SK-N-SH (cell line): ENCODE results near the gene FRMD1. TPM values are rescaled to one million over a fixed set of nuclear protein-coding genes. Genes with fewer than 3 reads are reported as not detected.

ENCODE experiments used
- CTCF ChIA-PET: fragments of 300-600, 350-600 bp; formaldehyde crosslinking; extraction: SDS; loops from one replicate; lab custom pipeline; 2021; lab: Yijun Ruan, JAX
- POLR2A ChIA-PET: fragments of 350-600 bp; sonication (Branson Sonifier 250); formaldehyde crosslinking; extraction: SDS; loops from one replicate; lab custom pipeline; 2020; ENCODE audit warnings: antibody characterized with exemption, inconsistent platforms; lab: Yijun Ruan, JAX
- DNase-seq: peaks from one replicate; pipeline ENCODE4 v3.0.0; 2012
- H2AFZ ChIP-seq: fragments of 200-600 bp; sonication (generic); 2 replicates; pipeline ENCODE4 v1.8.1; 2016; ENCODE audit warnings: antibody characterized with exemption, mild to moderate bottlenecking, low read depth
- H3F3A ChIP-seq: fragments of 200-600 bp; sonication (generic); replicated peaks from 2 replicates; pipeline ENCODE3; 2016; ENCODE audit warnings: antibody characterized with exemption, mild to moderate bottlenecking; ENCODE audit not compliant: insufficient read depth
- H3K27ac ChIP-seq, 2 experiments: fragments of 200-500 bp in 1 of 2; fragments of 200-600 bp in 1 of 2; sonication (Bioruptor generic) in 1 of 2; sonication (generic), shearing (Covaris generic) in 1 of 2; 2 replicates each; pipeline versions ENCODE4 v1.5.1 to v1.6.1; 2014 to 2016; ENCODE audit warnings: low read depth in 2 of 2, inconsistent platforms in 1 of 2, low read length in 1 of 2, mild to moderate bottlenecking in 1 of 2, mixed read lengths in 1 of 2
- H3K27me3 ChIP-seq: fragments of 200-600 bp; sonication (generic), shearing (Covaris generic); 2 replicates; pipeline ENCODE4 v1.6.1; 2016; ENCODE audit warnings: mixed run types; ENCODE audit not compliant: insufficient read depth
- H3K36me3 ChIP-seq, 2 experiments: fragments of 200-500 bp in 1 of 2; fragments of 200-600 bp in 1 of 2; sonication (Bioruptor generic) in 1 of 2; sonication (generic) in 1 of 2; replicated peaks in 1 of 2; 2 replicates each; pipeline versions ENCODE3 to v1.5.1; 2014 to 2016; ENCODE audit warnings: low read length in 1 of 2, mild to moderate bottlenecking in 1 of 2; ENCODE audit not compliant: insufficient read depth in 2 of 2, control insufficient read depth in 1 of 2
- H3K4me1 ChIP-seq, 2 experiments: fragments of 200-500 bp in 1 of 2; fragments of 200-600 bp in 1 of 2; sonication (Bioruptor generic) in 1 of 2; sonication (generic), shearing (Covaris generic) in 1 of 2; 2 replicates each; pipeline versions ENCODE4 v1.5.1 to v1.6.1; 2014 to 2016; ENCODE audit warnings: low read depth in 1 of 2, low read length in 1 of 2, mixed run types in 1 of 2; ENCODE audit not compliant: insufficient read depth in 2 of 2, control insufficient read depth in 1 of 2
- H3K4me2 ChIP-seq: fragments of 200-600 bp; sonication (generic), shearing (Covaris generic); 2 replicates; pipeline ENCODE4 v1.6.1; 2017; ENCODE audit warnings: mixed run types
- H3K4me3 ChIP-seq, 2 experiments: fragments of 200-500 bp in 1 of 2; fragments of 200-600 bp in 1 of 2; sonication (Bioruptor generic) in 1 of 2; sonication (generic), shearing (Covaris generic) in 1 of 2; 2 replicates each; pipeline versions ENCODE4 v1.5.1 to v1.8.1; 2014 to 2016; ENCODE audit warnings: low read depth in 2 of 2, inconsistent platforms in 1 of 2, low read length in 1 of 2, mild to moderate bottlenecking in 1 of 2, mixed read lengths in 1 of 2, moderate library complexity in 1 of 2
- H3K79me2 ChIP-seq: fragments of 200-600 bp; sonication (generic); 2 replicates; pipeline ENCODE4 v1.8.1; 2017; ENCODE audit warnings: mild to moderate bottlenecking; ENCODE audit not compliant: insufficient read depth
- H3K9ac ChIP-seq: fragments of 200-600 bp; sonication (generic); 2 replicates; pipeline ENCODE4 v1.6.1; 2017; ENCODE audit warnings: mixed run types
- H3K9me2 ChIP-seq: fragments of 200-600 bp; sonication (generic); 2 replicates; pipeline ENCODE4 v1.6.1; 2017; ENCODE audit warnings: mixed run types
- H3K9me3 ChIP-seq: fragments of 200-600 bp; sonication (generic); 2 replicates; pipeline ENCODE4 v1.6.1; 2017; ENCODE audit warnings: mixed run types, mild to moderate bottlenecking, moderate library complexity
- H4K20me1 ChIP-seq: fragments of 200-600 bp; sonication (generic); 2 replicates; pipeline ENCODE4 v1.6.1; 2017; ENCODE audit warnings: mild to moderate bottlenecking, mixed run types; ENCODE audit not compliant: insufficient read depth
- CHD2 ChIP-seq: fragments of 150-350 bp; IDR thresholded peaks from 2 replicates; pipeline ENCODE4 v1.6.1; 2018; ENCODE audit warnings: low read length; ENCODE audit not compliant: partially characterized antibody
- ELF1 ChIP-seq: IDR thresholded peaks from 2 replicates; pipeline ENCODE4 v1.4.0; 2012
- FOSL2 ChIP-seq: IDR thresholded peaks from 2 replicates; pipeline ENCODE4 v1.4.0; 2012; ENCODE audit warnings: low read depth, mild to moderate bottlenecking, moderate library complexity, borderline replicate concordance
- GABPA ChIP-seq: IDR thresholded peaks from 2 replicates; pipeline ENCODE4 v1.4.0; 2012; ENCODE audit warnings: low read depth, mild to moderate bottlenecking
- MEF2A ChIP-seq: IDR thresholded peaks from 2 replicates; pipeline ENCODE4 v1.4.0; 2012; ENCODE audit warnings: low read depth, borderline replicate concordance
- MXI1 ChIP-seq: IDR thresholded peaks from 2 replicates; pipeline ENCODE4 v1.6.1; 2012; ENCODE audit warnings: mild to moderate bottlenecking, low read depth, low read length, improper control_type of control experiment
- NRF1 ChIP-seq: IDR thresholded peaks from 2 replicates; pipeline ENCODE4 v1.6.1; 2012; ENCODE audit warnings: low read depth, mild to moderate bottlenecking, low read length
- POLR2AphosphoS5 ChIP-seq: IDR thresholded peaks from 2 replicates; pipeline ENCODE4 v1.6.1; 2012; ENCODE audit warnings: low read depth, low read length
- RAD21 ChIP-seq: IDR thresholded peaks from 2 replicates; pipeline ENCODE4 v1.6.1; 2012; ENCODE audit warnings: mild to moderate bottlenecking, low read length
- RCOR1 ChIP-seq: fragments of 150-350 bp; IDR thresholded peaks from 2 replicates; pipeline ENCODE4 v1.6.1; 2017; ENCODE audit warnings: antibody characterized with exemption, low read length
- RFX5 ChIP-seq: IDR thresholded peaks from 2 replicates; pipeline ENCODE4 v1.6.1; 2012; ENCODE audit warnings: mild to moderate bottlenecking, improper control_type of control experiment, low read length
- RXRA ChIP-seq: IDR thresholded peaks from 2 replicates; pipeline ENCODE4 v1.4.0; 2012; ENCODE audit warnings: low read depth, mild to moderate bottlenecking, borderline replicate concordance
- SMC3 ChIP-seq: IDR thresholded peaks from 2 replicates; pipeline ENCODE4 v1.6.1; 2012; ENCODE audit warnings: low read depth, low read length, improper control_type of control experiment
- WGBS: methylation state at CpG from one replicate; pipeline ENCODE4 v1.1.6; 2017; ENCODE audit warnings: low lambda C conversion rate; 5-methylcytosine and 5-hydroxymethylcytosine counted together
- polyA plus RNA-seq, 3 experiments: library from polyadenylated mRNA; depleted of rRNA; stranded (reverse); fragments of >200 nt; gene quantifications; 2 replicates each; pipeline ENCODE4 v1.2.3, GENCODE V29; 2012

The FRMD1 gene
- polyA plus RNA-seq, 1 of the 3 experiments (the other 2 are of a cell fraction) = not detected

- Histone ChIP-seq H3K9me2 (no peaks in the 10 kb centered on the region), H3K27ac (no peak overlapping the region), H2AFZ (no peak overlapping the region), H4K20me1 (no peaks in the 10 kb centered on the region), H3K9me3 (no peaks in the 10 kb centered on the region), H3K27me3 (no peaks in the 10 kb centered on the region), H3K79me2 (no peaks in the 10 kb centered on the region), H3K4me3 (no peak overlapping the region), H3K4me2 (no peak overlapping the region), H3K4me1 (peaks cover 0 to 7% of the 10 kb centered on the region in 2 experiments; a peak in 1 of 4 replicates), H3K9ac (no peak overlapping the region), H3F3A (no peaks in the 10 kb centered on the region), H3K36me3 (no peaks in the 10 kb centered on the region)
- WGBS = 69% methylated on average over 18 of the region's 29 CpGs
- DNase-seq = no peak
- POLR2A ChIA-PET = no interaction called here
- TF ChIP-seq GABPA (no peak), RCOR1 (no peak), MXI1 (no peak), POLR2AphosphoS5 (no peak), NRF1 (no peak), FOSL2 (no peak), MEF2A (no peak), RFX5 (no peak), RXRA (no peak), CHD2 (no peak), ELF1 (no peak)
- CTCF ChIA-PET = interaction anchor here (0.6 to 2.5 kb wide), 9 partner anchors 8 to 599 kb away, joined by 3 to 32 read pairs (median 5); partner anchors contain the start of gene FRMD1
These were observed 17.5 kb downstream of the FRMD1 start for GRCh38 chr6:168061269-168062210.

GRCh38 chr6:168060521-168060931 is 18.5 kb downstream of the FRMD1 start:
- no peaks in the 10 kb centered on the region for H4K20me1 ChIP-seq
- no peak overlapping the region for H3K27ac ChIP-seq
- TF ChIP-seq RXRA = no peak
- peak; percentile 77 for TF ChIP-seq RAD21
- TF ChIP-seq SMC3 = peak; percentile 55; the same call in 1 of the 2 replicates
- H3K9me3 ChIP-seq = no peaks in the 10 kb centered on the region
- H2AFZ ChIP-seq = no peak overlapping the region
- DNase-seq = peak; percentile 87
- no peak overlapping the region for H3K4me2 ChIP-seq
- H3K4me3 ChIP-seq = no peak overlapping the region
- POLR2A ChIA-PET = no interaction called here
- 25% methylated on average over 7 of the region's 12 CpGs for WGBS
- no peaks in the 10 kb centered on the region for H3F3A ChIP-seq
- no peak overlapping the region for H3K9ac ChIP-seq
- peaks cover 0 to 7% of the 10 kb centered on the region in 2 experiments; a peak in 1 of 4 replicates for H3K4me1 ChIP-seq
- no peaks in the 10 kb centered on the region for H3K27me3 ChIP-seq
- H3K36me3 ChIP-seq = no peaks in the 10 kb centered on the region
- no peaks in the 10 kb centered on the region for H3K9me2 ChIP-seq
- CTCF ChIA-PET = interaction anchor here (0.6 to 2.5 kb wide), 31 partner anchors 9 to 621 kb away, joined by 3 to 32 read pairs (median 4); partner anchors contain the start of gene FRMD1
- no peaks in the 10 kb centered on the region for H3K79me2 ChIP-seq
